Dedifferentiated amniotic fluid mesenchymal stem cell (primary cell): ENCODE measurements around the gene CLPTM1L.

Source experiments
- DNase-seq: peaks from one replicate; pipeline ENCODE4 v3.0.0-alpha.2; 2016; ENCODE audit errors: extremely low spot score

The CLPTM1L gene

GRCh38 chr5:1315709-1316587 is 29.0 kb downstream of the CLPTM1L start:
- DNase-seq, result no peak

GRCh38 chr5:1315018-1315708 is 29.7 kb downstream of the CLPTM1L start:
- no peak for DNase-seq

GRCh38 chr5:1314564-1314982 is 30.3 kb downstream of the CLPTM1L start:
- DNase-seq, result no peak

GRCh38 chr5:1312993-1313833 is 31.7 kb downstream of the CLPTM1L start:
- no peak for DNase-seq

DNA sequence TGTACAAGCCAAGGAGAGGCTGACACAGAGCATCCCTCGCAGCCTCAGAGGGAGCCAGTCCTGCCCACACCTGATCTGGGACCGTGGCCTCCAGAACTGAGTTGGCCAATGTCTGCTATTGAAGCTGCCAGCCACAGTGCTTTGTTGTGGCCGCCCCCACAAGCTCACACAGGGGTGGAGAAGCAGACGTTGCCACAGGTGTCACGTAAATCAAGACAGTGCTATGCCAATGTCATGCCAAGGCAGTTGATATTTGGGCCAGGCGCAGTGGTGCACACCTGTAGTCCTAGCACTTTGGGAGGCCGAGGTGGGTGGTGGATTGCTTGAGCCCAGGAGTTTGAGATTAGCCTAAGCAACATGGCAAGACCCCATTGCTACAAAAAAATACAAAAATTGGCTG is 32.7 kb downstream of the CLPTM1L start:
- no peak for DNase-seq

DNA sequence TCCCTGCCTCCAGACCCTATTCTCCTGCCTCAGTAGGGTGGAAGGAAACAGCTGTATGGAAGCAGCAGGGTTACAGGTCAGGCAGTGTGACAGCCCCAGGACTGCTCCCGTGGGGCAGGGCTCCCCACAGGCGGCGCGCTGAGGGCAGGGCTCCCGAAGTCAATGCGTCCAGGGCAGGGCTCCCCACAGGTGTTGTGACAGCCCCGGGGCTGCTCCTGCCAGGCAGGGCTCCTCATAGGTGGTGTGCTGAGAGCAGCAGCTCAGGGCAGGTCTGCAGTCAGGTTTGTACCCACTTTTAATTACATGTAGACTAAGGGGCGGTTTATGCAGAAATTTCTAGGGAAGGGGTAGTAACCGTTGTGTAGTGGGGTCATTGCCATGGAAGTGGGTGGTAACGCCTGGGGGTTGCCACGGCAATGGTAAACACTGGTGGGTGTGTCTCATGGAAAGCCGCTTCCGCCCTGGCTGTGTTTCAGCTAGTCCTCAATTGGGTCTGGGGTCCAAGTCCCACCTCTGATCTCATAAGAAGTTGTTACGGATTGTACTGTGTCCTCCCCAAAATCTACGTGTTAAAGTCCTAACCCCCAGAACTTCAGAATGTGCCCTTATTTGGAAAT is 33.4 kb downstream of the CLPTM1L start:
- no peak for DNase-seq

GRCh38 chr5:1310118-1310517 is 34.8 kb downstream of the CLPTM1L start:
- DNase-seq, result no peak

DNA sequence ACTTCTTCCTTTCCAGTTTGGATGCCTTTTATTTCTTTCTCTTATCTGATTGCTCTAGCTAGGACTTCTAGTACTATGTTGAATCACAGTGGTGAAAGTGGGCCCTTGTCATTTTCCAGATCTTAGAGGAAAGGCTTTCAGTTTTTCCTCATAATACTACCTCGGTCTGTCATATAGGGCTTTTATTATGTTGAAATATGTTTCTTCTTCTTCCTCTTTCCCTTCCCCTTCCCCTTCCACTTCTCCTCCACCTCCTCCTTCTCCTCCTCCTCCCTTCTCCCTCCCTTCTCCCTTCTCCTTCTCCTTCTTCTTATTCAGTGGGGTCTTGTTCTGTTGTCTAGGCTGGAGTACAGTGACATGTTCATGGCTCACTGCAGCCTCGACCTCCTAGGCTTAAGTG is 40.9 kb downstream of the CLPTM1L start:
- DNase-seq, result no peak

- DNase-seq, result no peak
Observed at GRCh38 chr5:1302258-1302657, 42.6 kb downstream of the CLPTM1L start.

DNA sequence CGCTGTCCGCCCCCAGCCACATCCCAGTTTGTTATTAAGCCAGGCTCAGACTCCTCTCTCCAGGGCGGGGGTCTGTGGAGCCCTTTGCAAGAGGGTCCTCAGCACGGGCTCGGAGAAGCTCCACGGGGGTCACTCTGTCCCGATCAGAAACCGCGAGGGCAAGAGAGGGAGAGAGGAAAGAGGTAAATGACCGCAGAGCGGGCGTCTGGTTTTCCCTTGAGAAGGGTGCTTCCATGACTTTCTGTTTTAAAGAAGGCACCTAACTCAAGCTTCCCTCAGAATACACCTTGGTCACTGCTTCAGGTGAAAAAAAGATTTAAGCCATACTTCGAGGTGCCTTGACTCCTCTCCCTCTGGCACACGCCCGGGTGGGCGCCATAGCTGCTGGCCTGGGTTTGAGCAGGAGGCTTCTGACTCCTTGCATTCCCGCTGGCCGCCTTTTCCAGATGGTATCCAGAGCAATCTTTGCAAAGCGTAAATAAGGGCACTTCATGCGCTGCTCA is 44.3 kb downstream of the CLPTM1L start:
- DNase-seq, result no peak

GRCh38 chr5:1299961-1300360 is 44.9 kb downstream of the CLPTM1L start:
- DNase-seq, result no peak

DNA sequence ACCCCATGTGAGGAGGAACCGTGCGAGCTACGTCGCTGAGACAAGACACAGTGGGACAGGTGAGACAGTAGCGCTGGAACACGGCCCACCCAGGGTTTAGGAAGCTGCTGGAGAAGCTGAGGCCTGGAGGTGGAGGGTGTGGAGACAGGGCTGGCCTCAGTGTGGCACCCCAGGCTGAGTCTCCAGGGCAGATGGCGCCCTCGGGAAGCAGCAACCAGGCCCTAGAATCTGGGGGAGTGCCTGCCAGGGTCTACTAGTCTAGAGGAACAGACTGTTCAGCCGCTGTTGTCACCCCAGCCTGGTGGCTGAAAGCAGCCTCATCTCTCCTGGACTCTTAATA is 45.4 kb downstream of the CLPTM1L start:
- DNase-seq, result no peak

GRCh38 chr5:1298723-1299510 is 46.0 kb downstream of the CLPTM1L start:
- no peak for DNase-seq

DNA sequence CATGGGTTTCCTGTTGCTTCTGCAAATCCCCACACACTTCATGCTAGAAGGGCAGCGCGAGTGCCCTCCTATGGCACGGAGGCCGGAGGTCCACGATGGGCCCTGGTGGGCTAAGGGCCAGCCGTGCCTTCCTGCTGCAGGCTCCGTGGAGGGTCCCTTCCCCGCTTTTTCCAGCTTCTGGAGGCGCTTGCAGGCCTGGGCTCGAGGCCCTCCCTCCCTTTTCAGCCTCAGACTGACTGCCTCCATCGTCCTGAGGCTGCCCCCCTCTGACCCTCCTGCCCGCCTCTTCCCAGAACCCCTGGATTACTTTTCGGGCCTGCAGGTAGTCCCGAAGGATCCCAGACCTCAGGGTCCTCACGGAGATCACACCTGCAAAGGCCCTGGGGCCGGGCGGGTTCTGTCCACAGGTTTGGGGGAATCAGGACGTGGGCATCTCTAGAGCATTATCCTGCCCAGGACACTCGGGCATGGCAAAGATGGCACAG is 46.8 kb downstream of the CLPTM1L start:
- DNase-seq, result no peak

- no peak for DNase-seq
Observed at GRCh38 chr5:1297243-1297642, 47.7 kb downstream of the CLPTM1L start.

DNA sequence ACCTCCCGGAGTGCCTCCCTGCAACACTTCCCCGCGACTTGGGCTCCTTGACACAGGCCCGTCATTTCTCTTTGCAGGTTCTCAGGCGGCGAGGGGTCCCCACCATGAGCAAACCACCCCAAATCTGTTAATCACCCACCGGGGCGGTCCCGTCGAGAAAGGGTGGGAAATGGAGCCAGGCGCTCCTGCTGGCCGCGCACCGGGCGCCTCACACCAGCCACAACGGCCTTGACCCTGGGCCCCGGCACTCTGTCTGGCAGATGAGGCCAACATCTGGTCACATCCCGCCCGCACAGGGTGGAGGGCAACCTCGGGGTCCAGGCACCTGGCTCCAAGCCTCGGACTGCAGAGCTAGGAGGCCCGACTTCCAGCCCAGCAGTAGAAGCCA is 49.3 kb downstream of the CLPTM1L start:
- DNase-seq, result no peak

DNA sequence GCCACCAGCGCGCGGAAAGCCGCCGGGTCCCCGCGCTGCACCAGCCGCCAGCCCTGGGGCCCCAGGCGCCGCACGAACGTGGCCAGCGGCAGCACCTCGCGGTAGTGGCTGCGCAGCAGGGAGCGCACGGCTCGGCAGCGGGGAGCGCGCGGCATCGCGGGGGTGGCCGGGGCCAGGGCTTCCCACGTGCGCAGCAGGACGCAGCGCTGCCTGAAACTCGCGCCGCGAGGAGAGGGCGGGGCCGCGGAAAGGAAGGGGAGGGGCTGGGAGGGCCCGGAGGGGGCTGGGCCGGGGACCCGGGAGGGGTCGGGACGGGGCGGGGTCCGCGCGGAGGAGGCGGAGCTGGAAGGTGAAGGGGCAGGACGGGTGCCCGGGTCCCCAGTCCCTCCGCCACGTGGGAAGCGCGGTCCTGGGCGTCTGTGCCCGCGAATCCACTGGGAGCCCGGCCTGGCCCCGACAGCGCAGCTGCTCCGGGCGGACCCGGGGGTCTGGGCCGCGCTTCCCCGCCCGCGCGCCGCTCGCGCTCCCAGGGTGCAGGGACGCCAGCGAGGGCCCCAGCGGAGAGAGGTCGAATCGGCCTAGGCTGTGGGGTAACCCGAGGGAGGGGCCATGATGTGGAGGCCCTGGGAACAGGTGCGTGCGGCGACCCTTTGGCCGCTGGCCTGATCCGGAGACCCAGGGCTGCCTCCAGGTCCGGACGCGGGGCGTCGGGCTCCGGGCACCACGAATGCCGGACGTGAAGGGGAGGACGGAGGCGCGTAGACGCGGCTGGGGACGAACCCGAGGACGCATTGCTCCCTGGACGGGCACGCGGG is 49.9 kb downstream of the CLPTM1L start, which contains the start of gene TERT:
Gene TERT (minus strand): TSS at position 234 of the 815 bp plus-strand sequence. CDS start 79 bp downstream, at position 155.
- no peak for DNase-seq

GRCh38 chr5:1294206-1294834 is 50.6 kb downstream of the CLPTM1L start:
- DNase-seq, result no peak
